ENCODE data around the gene NSD1.

The NSD1 gene

DNA sequence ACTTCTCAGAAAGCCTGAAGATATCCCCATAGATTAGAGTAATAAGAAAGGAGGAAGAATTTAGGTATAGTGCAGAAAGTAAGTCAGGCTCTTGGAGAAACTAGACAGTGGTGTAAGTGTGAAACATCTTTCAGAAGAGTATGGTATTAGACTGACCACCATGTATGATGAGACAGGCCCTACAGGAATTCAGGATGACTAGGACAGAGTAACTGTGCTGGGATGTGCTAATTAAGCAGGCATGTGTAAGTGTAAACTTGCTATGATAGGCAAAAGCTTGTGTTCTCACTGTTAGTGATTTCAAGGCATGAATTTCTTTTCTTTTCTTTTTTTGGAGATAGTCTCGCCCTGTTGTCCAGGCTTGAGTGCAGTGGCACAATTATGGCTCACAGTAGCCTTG lies 99.2 kb downstream of the NSD1 start:
- peak; percentile 84 for DNase-seq (ENCODE audit: low read depth)
- no peak for TF ChIP-seq CTCF (IDR thresholded peaks at IDR 0.05; ENCODE audit: insufficient read depth, low read depth, low read length, missing control alignments)
- H3K4me3 ChIP-seq (ENCODE audit: low read length) = no peak overlapping the region

DNA sequence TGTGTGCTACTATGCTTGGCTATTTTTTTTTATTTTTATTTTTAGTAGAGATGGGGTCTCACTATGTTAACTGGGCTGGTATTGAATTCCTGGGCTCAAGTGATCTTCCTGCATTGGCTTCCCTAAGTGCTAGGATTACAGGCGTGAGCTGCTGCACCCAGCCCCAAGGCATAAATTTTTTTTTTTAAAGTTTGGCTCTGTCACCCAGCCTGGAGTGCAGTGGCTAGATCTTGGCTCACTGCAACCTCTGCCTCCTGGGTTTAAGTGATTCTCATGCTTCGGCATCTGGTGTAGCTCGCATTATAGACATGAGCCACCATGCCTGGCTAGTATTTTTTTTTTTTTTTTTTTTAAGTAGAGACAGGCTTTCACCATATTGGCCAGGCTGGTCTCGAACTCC lies 99.6 kb downstream of the NSD1 start:
- DNase-seq (ENCODE audit: low read depth) = peak; percentile 60
- no peak overlapping the region for H3K4me3 ChIP-seq (ENCODE audit: low read length)
- no peak for TF ChIP-seq CTCF (IDR thresholded peaks at IDR 0.05; ENCODE audit: insufficient read depth, low read depth, low read length, missing control alignments)

DNA sequence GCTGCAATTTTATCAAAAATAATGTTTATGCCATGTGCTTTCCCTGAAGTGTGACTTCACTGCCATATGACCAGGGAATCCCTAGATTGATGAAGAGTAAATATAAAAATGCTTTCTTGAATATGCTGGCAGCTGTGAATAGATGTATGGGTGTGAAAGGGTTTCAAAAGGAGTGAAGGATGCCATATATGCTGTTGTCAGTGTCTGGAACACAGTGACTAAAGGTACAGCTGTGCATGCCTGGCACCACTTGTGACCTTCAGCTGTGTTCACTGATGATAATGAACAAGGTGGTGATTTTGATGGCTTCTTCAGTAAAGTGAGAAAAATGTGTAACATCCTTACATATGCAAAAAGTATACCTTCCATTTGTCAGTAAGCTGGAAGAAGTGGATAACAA lies 100.2 kb downstream of the NSD1 start:
- H3K4me3 ChIP-seq (ENCODE audit: low read length) = no peak overlapping the region
- TF ChIP-seq CTCF (IDR thresholded peaks at IDR 0.05; ENCODE audit: insufficient read depth, low read depth, low read length, missing control alignments) = no peak
- DNase-seq (ENCODE audit: low read depth) = no peak

DNA sequence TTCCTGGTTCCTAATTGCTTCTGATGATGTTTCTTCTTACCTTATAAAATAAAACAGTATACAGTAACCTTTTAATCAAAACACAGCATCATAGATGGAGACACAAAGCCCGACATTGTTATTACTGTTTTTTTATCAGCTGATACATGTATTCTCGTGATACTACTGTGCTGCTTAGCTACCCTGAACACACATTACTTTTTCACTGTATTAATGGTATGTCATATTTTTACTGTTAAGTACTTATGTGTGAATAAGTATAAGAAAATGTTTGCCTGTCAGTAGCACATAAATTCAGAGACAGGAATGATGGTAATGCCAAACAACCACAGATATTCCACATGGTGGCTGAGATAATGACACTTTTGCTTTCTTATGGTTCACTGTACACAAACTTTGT lies 101.3 kb downstream of the NSD1 start:
- no peak for TF ChIP-seq CTCF (IDR thresholded peaks at IDR 0.05; ENCODE audit: insufficient read depth, low read depth, low read length, missing control alignments)
- DNase-seq (ENCODE audit: low read depth) = no peak

GRCh38 chr5:177241768-177242167 lies 108.2 kb downstream of the NSD1 start:
- TF ChIP-seq CTCF (IDR thresholded peaks at IDR 0.05; ENCODE audit: insufficient read depth, low read depth, low read length, missing control alignments) = no peak
- H3K4me3 ChIP-seq (ENCODE audit: low read length) = no peak overlapping the region
- no peak for DNase-seq (ENCODE audit: low read depth)

More for the DNA sequence above, 101.3 kb downstream of the NSD1 start:
- no peak overlapping the region for H3K4me3 ChIP-seq (ENCODE audit: low read length)

- no peak for TF ChIP-seq CTCF (IDR thresholded peaks at IDR 0.05; ENCODE audit: insufficient read depth, low read depth, low read length, missing control alignments)
- H3K4me3 ChIP-seq (ENCODE audit: low read length) = no peak overlapping the region
- DNase-seq (ENCODE audit: low read depth) = no peak
These were observed 108.7 kb downstream of the NSD1 start for GRCh38 chr5:177242304-177242703.

- TF ChIP-seq CTCF (IDR thresholded peaks at IDR 0.05; ENCODE audit: insufficient read depth, low read depth, low read length, missing control alignments) = no peak
- DNase-seq (ENCODE audit: low read depth) = no peak
- no peak overlapping the region for H3K4me3 ChIP-seq (ENCODE audit: low read length)
These were observed 116.4 kb downstream of the NSD1 start for GRCh38 chr5:177249761-177250537.
